Testis (tissue), 2 donors: ENCODE data around the gene HAPLN3.

Experiments
- CTCF ChIP-seq, 3 experiments: fragments of 450-650 bp in 2 of 3; fragments of 200-600 bp in 1 of 3; sonication (generic) in 1 of 3; IDR thresholded peaks; one replicate each; pipeline ENCODE4 v1.5.1; 2016 to 2019; ENCODE audit warnings: antibody characterized with exemption in 3 of 3, mild to moderate bottlenecking in 2 of 3, moderate library complexity in 1 of 3
- POLR2A ChIP-seq: fragments of 450-650 bp; IDR thresholded peaks from one replicate; pipeline ENCODE4 v1.6.1; 2017; ENCODE audit warnings: antibody characterized with exemption, mild to moderate bottlenecking, moderate library complexity

- TF ChIP-seq POLR2A, result no peak
- no peak for TF ChIP-seq CTCF (IDR thresholded peaks at IDR 0.05)
Measured at GRCh38 chr15:88843334-88843733, 52.0 kb downstream of the HAPLN3 start.
